GM12872 (cell line): ENCODE results near the gene OSBPL6.

Source experiments
- TF ChIP-seq, protein P1 (sequence below): IDR thresholded peaks from 3 replicates; pipeline ENCODE4 v1.5.1; 2011; ENCODE audit warnings: low read depth, mild to moderate bottlenecking, low read length, moderate library complexity; ENCODE audit not compliant: insufficient read depth

The OSBPL6 gene

DNA sequence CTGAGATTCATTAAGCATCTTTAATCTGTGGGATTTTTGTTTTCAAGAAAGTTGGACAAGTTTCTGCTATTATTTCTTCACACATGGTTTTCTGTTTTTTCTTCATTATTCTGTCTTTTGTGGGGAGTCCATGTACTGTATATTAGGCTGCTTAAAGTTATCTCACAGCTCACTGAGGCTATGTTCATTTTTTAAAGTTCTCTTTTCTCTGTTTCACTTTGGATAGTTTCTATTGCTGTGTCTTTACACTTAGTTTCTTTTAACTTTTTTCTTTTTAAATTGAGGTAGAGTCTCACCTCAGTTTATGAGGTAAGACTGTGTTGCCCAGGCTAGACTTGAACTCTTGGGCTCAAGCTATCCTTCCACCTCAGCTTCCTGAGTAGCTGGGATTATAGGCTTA, 8.6 kb downstream of the OSBPL6 start:
- TF ChIP-seq, protein P1, sequence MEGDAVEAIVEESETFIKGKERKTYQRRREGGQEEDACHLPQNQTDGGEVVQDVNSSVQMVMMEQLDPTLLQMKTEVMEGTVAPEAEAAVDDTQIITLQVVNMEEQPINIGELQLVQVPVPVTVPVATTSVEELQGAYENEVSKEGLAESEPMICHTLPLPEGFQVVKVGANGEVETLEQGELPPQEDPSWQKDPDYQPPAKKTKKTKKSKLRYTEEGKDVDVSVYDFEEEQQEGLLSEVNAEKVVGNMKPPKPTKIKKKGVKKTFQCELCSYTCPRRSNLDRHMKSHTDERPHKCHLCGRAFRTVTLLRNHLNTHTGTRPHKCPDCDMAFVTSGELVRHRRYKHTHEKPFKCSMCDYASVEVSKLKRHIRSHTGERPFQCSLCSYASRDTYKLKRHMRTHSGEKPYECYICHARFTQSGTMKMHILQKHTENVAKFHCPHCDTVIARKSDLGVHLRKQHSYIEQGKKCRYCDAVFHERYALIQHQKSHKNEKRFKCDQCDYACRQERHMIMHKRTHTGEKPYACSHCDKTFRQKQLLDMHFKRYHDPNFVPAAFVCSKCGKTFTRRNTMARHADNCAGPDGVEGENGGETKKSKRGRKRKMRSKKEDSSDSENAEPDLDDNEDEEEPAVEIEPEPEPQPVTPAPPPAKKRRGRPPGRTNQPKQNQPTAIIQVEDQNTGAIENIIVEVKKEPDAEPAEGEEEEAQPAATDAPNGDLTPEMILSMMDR, result no peak

- TF ChIP-seq, protein P1, result no peak
These were observed 10.7 kb downstream of the OSBPL6 start for GRCh38 chr2:178204977-178205376.

- TF ChIP-seq, protein P1, result no peak
These were observed 11.7 kb downstream of the OSBPL6 start for GRCh38 chr2:178205853-178206521.

- TF ChIP-seq, protein P1, result no peak
These were observed 14.0 kb downstream of the OSBPL6 start for GRCh38 chr2:178208336-178208735.

DNA sequence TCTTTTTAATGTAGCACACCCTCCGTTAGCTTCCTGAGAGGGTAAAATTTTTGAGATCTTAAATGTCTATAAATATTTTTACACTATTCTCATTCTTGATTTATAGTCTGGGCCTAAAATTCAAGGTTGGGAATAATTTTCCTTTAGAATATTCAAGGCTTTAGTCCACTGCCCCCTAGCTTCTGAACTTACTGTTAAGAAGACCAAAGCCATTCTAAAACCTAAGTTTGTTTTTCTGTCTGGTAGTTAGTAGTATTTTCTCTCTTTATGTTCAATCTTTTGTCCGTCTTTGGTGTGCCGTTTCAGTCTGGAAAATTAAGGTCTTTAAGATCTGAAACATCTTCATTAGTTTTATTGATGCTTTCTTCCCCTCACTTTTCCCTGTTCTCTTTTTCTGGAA, 14.5 kb downstream of the OSBPL6 start:
- TF ChIP-seq, protein P1, result no peak

DNA sequence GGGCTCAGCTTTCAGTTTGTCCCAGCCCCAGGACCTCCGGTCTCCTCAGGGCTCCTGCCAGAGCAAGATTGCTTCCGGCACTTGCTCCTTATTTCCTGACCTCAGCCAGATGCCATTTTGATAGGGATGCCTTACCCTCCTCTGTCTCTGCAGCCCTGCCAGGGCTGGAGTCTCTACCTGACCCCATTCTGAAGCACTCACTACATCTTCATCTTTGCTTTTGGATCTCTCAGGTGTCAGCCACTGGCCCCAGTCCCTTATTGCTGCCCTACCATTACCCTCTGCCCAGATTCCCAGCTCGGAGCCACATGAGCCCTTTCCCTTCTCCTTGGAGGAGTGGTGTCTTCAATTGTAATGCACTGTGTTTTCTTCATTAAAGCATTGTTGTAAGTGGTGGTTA, 17.1 kb downstream of the OSBPL6 start:
- TF ChIP-seq, protein P1, result no peak

DNA sequence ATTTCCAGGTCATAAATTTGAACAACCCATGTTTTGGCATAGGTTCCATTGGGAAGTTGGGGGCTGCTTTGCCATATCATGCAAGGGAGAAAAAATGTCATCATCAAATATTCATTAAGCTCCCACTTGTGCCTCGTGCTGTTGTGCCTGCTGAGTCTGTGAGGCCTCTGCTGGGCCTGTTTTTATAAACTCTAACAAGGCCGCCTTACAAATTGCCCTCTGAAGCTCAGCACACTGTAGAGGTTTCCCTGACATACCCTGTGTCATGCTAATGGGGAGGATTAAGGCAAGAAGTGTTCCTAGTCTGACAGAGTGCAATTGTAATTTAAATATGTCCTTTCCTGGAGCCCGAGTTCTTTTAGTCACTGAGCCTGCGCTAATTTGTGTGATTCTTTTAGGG, 17.6 kb downstream of the OSBPL6 start:
- TF ChIP-seq, protein P1, result no peak
